Measurements from ENCODE around the gene MIER2. TPM values are rescaled to one million over a fixed set of nuclear protein-coding genes. Genes with fewer than 3 reads are reported as not detected.

The MIER2 gene
- polyA plus RNA-seq, 3 donors = 3.6 to 21.9 (median 6.9) TPM

DNA sequence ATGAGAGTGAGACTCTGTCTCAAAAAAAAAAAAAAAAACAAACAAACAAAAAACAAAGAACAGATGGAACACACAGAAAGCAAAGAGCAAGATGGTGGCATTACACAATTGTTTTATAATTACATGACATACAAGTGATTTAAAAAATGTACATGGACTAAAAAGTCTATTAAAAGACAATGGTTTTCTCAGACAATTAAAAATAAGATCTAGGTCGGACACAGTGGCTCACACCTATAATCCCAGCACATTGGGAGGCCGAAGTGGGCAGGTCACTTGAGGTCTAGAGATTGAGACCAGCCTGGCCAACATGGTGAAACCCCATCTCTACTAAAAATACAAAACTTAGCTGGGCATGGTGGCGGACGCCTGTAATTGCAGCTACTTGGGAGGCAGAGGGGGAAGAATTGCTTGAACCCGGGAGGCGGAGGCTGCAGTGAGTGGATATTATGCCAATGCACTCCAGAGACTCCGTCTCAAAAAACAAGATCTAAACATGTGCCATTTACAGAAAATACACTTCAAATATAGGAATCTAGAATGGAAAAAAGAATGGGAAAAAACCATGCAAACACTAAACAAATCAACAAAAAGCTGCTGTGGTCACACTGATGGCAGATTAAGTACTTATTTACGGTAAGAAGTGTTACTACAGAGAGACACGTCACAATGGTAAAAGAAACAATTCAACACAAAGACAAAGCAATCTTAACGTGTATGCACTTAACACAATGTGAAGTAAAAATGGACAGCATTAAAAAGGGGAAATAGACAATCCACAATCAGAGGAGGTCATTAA, 26.7 kb downstream of the MIER2 start:
- H3K27me3 Mint-ChIP-seq (ENCODE audit: low read depth in 3 of 3) = peaks cover 2 to 3% (median 2%) of the 10 kb centered on the region in 3 donors
- H3K27ac Mint-ChIP-seq = peak overlapping the region in 2 of 7 donors; percentile 8 to 42
- H3K4me3 Mint-ChIP-seq = no peak overlapping the region
- no peak overlapping the region for H3K4me2 ChIP-seq (replicated peaks; ENCODE audit: extremely low read depth, low read length, poor library complexity, severe bottlenecking)
- TF ChIP-seq, protein P1, sequence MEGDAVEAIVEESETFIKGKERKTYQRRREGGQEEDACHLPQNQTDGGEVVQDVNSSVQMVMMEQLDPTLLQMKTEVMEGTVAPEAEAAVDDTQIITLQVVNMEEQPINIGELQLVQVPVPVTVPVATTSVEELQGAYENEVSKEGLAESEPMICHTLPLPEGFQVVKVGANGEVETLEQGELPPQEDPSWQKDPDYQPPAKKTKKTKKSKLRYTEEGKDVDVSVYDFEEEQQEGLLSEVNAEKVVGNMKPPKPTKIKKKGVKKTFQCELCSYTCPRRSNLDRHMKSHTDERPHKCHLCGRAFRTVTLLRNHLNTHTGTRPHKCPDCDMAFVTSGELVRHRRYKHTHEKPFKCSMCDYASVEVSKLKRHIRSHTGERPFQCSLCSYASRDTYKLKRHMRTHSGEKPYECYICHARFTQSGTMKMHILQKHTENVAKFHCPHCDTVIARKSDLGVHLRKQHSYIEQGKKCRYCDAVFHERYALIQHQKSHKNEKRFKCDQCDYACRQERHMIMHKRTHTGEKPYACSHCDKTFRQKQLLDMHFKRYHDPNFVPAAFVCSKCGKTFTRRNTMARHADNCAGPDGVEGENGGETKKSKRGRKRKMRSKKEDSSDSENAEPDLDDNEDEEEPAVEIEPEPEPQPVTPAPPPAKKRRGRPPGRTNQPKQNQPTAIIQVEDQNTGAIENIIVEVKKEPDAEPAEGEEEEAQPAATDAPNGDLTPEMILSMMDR (IDR thresholded peaks at IDR 0.05) = no peak
- no peaks in the 10 kb centered on the region for H3K79me2 ChIP-seq (ENCODE audit: insufficient read depth, low read length)
- intact Hi-C loops (cut with micrococcal nuclease) = no loop called here
- peaks cover 0 to 4% of the 10 kb centered on the region in 2 donors for H3K9me3 ChIP-seq (replicated peaks in 1 of 2; ENCODE audit: control insufficient read depth in 1 of 2, insufficient read depth in 1 of 2, low read length in 2 of 2)
- peaks cover 58 to 77% of the 10 kb centered on the region in 2 donors for H3K36me3 Mint-ChIP-seq
- no peaks in the 10 kb centered on the region for H3K4me1 ChIP-seq (ENCODE audit: control insufficient read depth in 1 of 2, insufficient read depth in 2 of 2, low read length in 2 of 2)
- H2AFZ ChIP-seq (ENCODE audit: insufficient read depth, low read depth, low read length, poor library complexity, severe bottlenecking) = no peak overlapping the region
- no peaks in the 10 kb centered on the region for H3K4me1 Mint-ChIP-seq
- peaks cover 64% of the 10 kb centered on the region for H4K20me1 ChIP-seq (ENCODE audit: insufficient read depth, low read length)
- WGBS (ENCODE audit: insufficient coverage) = no CpG with 5 or more reads among the region's 10 CpGs
- no peak overlapping the region for H3K9ac ChIP-seq (ENCODE audit: insufficient read depth, low read length, poor library complexity, severe bottlenecking)
- peaks cover 53 to 88% of the 10 kb centered on the region in 2 donors for H3K36me3 ChIP-seq (replicated peaks in 1 of 2; ENCODE audit: control insufficient read depth in 1 of 2, insufficient read depth in 2 of 2, low read length in 2 of 2)
- H3K9me3 Mint-ChIP-seq = peaks cover 3 to 17% (median 5%) of the 10 kb centered on the region in 7 donors
- no peak for DNase-seq
- no peaks in the 10 kb centered on the region for H3K27me3 ChIP-seq (ENCODE audit: control insufficient read depth in 2 of 2, insufficient read depth in 2 of 2, low read length in 2 of 2)
- H3K27ac ChIP-seq (ENCODE audit: low read depth in 1 of 2, low read length in 2 of 2) = no peak overlapping the region
- no peak overlapping the region for H3K4me3 ChIP-seq (replicated peaks in 1 of 3; ENCODE audit: low read depth in 2 of 3, low read length in 3 of 3)

DNA sequence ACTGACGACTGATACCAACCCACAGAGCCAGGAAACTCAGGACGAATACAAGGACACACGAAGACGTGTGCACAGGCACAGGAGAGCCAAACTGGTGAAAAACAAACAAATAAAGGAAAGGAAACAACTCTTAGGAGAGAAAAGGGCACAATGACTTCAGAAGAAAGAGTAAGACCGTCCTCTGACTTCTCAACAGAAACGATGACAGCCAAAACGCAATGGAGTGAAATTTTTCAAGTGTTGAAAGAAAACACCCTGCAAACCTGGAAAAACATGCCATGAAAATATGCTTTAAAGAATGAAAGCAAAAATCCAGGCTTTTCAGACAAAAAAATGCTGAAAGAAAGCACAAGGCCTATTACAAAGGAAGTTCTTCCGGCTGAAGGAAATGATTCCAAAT, 28.8 kb downstream of the MIER2 start:
- intact Hi-C loops (cut with micrococcal nuclease) = no loop called here
- DNase-seq = no peak
- Histone ChIP-seq H4K20me1 (ENCODE audit: insufficient read depth, low read length) (peaks cover 56% of the 10 kb centered on the region), H3K4me1 (ENCODE audit: control insufficient read depth in 1 of 2, insufficient read depth in 2 of 2, low read length in 2 of 2) (no peaks in the 10 kb centered on the region), H2AFZ (ENCODE audit: insufficient read depth, low read depth, low read length, poor library complexity, severe bottlenecking) (no peak overlapping the region), H3K27me3 (ENCODE audit: control insufficient read depth in 2 of 2, insufficient read depth in 2 of 2, low read length in 2 of 2) (no peaks in the 10 kb centered on the region), H3K79me2 (ENCODE audit: insufficient read depth, low read length) (no peaks in the 10 kb centered on the region), H3K9ac (ENCODE audit: insufficient read depth, low read length, poor library complexity, severe bottlenecking) (no peak overlapping the region), H3K36me3 (replicated peaks in 1 of 2; ENCODE audit: control insufficient read depth in 1 of 2, insufficient read depth in 2 of 2, low read length in 2 of 2) (peaks cover 57 to 86% of the 10 kb centered on the region in 2 donors), H3K4me3 (replicated peaks in 1 of 3; ENCODE audit: low read depth in 2 of 3, low read length in 3 of 3) (no peak overlapping the region), H3K4me2 (replicated peaks; ENCODE audit: extremely low read depth, low read length, poor library complexity, severe bottlenecking) (no peak overlapping the region), H3K27ac (ENCODE audit: low read depth in 1 of 2, low read length in 2 of 2) (no peak overlapping the region), H3K9me3 (replicated peaks in 1 of 2; ENCODE audit: control insufficient read depth in 1 of 2, insufficient read depth in 1 of 2, low read length in 2 of 2) (peaks cover 0 to 4% of the 10 kb centered on the region in 2 donors)
- Mint-ChIP-seq H3K4me3 (no peak overlapping the region), H3K36me3 (peaks cover 62 to 82% of the 10 kb centered on the region in 2 donors), H3K9me3 (peaks cover 0 to 11% (median 4%) of the 10 kb centered on the region in 7 donors), H3K27ac (no peak overlapping the region), H3K4me1 (no peaks in the 10 kb centered on the region), H3K27me3 (ENCODE audit: low read depth in 3 of 3) (peaks cover 2 to 3% (median 2%) of the 10 kb centered on the region in 3 donors)
- WGBS (ENCODE audit: insufficient coverage) = 100% methylated on average over 4 of the region's 8 CpGs
- TF ChIP-seq, protein P1 (IDR thresholded peaks at IDR 0.05) = no peak

Data from CD14-positive monocyte (primary cell).